Dermis microvascular lymphatic vessel endothelial cell (primary cell): ENCODE results near the gene IRF2. TPM values are rescaled to one million over a fixed set of nuclear protein-coding genes. Genes with fewer than 3 reads are reported as not detected.
A peak's percentile ranks its signal among the peaks of the same experiment; 100 is the strongest.
"Not testable (repeated sequence)": the region's sequence is repeated elsewhere in the genome, so short reads cannot be mapped to it uniquely, and the experiment has no call there.

Source experiments
- DNase-seq, 2 donors: peaks; one replicate each; pipeline versions ENCODE4 v3.0.0 to v3.0.0-alpha.2; 2010; ENCODE audit warnings: low read depth in 2 of 2
- total RNA-seq: library from RNA; depleted of rRNA; stranded (reverse); fragments of >200 nt; gene quantifications from 2 replicates; pipeline ENCODE4 v1.2.1, GENCODE V29; 2014

The IRF2 gene
- total RNA-seq, 1 donor from 2014 or later, result 20.0 TPM

GRCh38 chr4:184348311-184349233 is 125.8 kb downstream of the IRF2 start:
- DNase-seq, result no peak

GRCh38 chr4:184347251-184348239 is 126.8 kb downstream of the IRF2 start:
- peak in 1 of 2 donors; percentile 63 for DNase-seq

DNA sequence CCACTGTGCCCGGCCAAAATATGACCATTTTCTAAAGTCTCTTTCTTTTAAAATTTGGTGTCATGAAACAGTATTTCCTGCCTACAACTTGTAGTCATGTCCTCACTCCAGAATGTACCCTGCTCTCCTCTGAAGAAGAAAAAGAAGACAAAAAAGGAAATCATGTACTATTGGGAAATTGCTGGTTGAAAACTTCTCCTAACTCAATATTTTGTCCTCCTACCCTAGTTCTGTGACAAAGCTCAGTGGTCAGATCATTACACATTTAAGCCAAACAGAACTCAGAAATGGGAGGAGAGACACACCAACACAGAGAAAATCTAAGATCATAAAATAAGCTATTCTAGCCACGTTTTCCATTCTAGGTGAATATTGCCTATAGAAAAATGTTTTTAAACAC is 127.7 kb downstream of the IRF2 start:
- DNase-seq, result no peak

- not testable (repeated sequence) for DNase-seq
These were observed 128.1 kb downstream of the IRF2 start for GRCh38 chr4:184346273-184346672.

DNA sequence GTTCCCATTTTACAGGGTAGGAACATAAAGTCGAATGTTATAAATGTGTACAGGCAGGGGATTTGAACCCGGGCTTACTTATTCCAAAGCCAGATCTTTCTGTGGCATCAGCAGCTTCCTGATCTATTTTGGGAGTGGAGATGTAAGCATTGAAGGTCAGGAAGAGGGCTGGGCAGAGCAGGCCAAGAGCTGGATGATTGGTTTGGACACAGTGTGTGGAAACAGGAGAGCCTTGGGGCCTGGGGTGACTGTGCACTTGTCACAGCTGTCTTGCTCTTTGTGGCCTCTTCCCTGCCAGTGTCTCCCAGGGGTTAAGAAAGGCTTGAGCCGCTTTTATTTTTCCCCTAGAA is 128.8 kb downstream of the IRF2 start:
- DNase-seq, result peak in 1 of 2 donors; percentile 27

DNA sequence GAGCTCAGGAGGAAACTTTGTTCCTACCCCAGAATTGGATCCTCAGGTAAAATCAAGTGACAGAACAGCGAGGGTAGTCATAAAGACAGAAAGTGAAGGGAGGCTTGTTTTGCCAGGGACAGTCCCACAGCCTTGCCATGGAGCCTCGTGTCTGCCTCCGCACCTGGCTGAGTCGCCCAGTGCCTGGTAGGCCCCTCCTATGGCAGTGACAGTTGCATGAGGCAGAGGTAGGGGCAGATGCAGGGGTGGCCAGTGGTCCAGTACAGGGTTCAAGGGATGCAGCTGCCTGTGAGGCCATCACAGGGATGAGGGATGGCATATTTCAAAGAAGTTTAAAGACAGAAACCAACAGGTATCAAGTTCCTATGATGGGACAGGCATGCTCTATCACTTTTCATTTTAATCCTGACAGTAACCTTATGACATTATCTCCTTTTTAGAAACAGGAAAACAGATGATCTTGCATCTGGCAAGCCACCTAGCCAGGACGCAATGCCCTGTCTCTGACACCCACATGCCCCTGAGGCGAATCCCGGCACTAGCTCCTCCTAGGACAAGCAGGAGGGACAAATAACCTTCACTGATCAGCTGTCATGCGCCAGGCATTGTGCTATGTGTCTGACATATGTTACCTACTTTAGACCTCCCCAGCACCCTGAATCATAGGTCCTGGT is 129.3 kb downstream of the IRF2 start:
- no peak for DNase-seq

DNA sequence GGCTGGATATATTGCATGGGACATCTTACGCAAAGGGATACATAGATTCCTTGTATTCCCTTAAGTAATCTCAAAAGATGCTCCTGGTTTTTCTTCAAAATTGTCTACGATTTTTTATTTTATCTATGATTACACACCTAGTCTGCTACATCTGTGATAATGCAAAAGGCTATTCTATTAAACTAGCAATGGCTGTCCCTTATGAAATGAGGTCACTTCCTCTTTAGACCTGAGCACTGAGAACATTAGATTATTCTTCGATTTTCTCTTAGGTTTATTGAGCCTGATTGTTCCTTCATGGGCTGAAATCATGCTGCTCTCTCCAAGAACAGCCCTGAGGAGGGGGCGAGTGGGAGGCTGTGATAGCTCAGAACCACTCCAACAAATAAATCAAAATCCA is 129.9 kb downstream of the IRF2 start:
- DNase-seq, result no peak

DNA sequence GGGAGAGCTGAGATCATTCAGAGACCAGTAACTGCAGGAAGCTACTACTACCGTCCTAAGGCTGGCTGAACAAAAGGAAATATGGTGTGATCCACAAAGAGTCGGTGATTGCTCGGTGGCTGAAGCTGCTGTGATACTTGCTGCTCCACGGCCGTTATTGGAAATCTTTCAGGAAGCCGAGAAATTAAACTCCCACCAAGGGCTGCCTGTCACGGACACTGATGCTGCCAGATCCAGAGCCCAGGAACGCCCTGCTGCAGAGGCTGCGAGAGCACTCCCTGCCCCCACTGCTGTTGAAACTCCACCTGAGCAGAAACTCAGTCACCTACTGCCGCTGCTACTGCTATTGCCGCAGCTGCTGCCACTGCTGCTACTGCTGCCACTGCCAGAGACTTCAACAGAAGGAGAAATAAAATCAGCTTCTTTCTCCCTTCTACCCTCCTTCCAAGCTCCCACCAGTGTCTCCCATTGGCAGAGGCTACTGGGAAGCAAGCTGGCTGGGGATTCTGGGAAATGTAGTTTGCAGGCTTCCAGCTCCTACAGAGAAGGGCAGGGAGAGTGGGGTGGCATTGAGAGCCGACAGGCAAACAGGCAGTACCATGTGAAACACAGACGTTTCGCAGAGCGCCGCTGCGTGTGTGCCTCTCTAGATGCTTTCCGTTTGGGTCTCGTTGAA is 130.7 kb downstream of the IRF2 start:
- DNase-seq, result peak; percentile 47 to 82

DNA sequence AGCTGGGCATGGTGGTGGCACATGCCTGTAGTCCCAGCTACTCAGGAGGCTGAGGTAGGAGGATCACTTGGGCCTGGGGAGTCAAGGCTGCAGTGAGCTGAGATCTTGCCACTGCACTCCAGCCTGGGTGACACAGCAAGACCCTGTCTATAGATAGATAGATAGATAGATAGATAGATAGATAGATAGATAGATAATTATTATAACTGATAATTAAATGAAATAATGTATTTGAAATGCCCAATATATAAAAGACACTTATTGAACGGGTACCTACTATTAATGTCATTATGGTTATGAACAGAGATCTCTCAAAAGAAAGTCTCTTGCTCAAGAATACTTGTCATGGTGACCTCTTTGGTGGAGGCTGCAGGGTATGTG is 131.5 kb downstream of the IRF2 start:
- DNase-seq, result not testable (repeated sequence)

GRCh38 chr4:184342167-184342856 is 132.0 kb downstream of the IRF2 start:
- DNase-seq, result no peak

- not testable (repeated sequence) for DNase-seq
These were observed 134.8 kb downstream of the IRF2 start for GRCh38 chr4:184339398-184340193.

- DNase-seq, result no peak
These were observed 136.4 kb downstream of the IRF2 start for GRCh38 chr4:184337907-184338306.

Other genes with a start within 250 kb of the IRF2 start
- 30.5 and 32.0 TPM in 2 replicates for gene CASP3, start 174.9 kb upstream of the IRF2 start, total RNA-seq
- 7.0 and 8.5 TPM in 2 replicates for gene PRIMPOL, start 175.2 kb upstream of the IRF2 start, total RNA-seq